B cell (primary cell): Measurements from ENCODE around the gene CAPZB. TPM values are rescaled to one million over a fixed set of nuclear protein-coding genes. Genes with fewer than 3 reads are reported as not detected.

Experiments used
- ATAC-seq: fragments of 200-7000 bp; cut with Tn5 transposase; one replicate; pipeline ENCODE4 v1.10.0; 2021; ENCODE audit warnings: low read depth, mild to moderate bottlenecking, moderate number of reproducible peaks, moderate library complexity
- CTCF ChIA-PET: fragments of 350-600 bp; sonication (Branson Sonifier 250); formaldehyde crosslinking; loops from one replicate; lab custom pipeline; 2021; ENCODE audit warnings: antibody characterized with exemption, inconsistent platforms; lab: Charles Lee
- POLR2A ChIA-PET: fragments of 350-600 bp; sonication (Branson Sonifier 250); formaldehyde crosslinking; loops from one replicate; lab custom pipeline; 2021; ENCODE audit warnings: antibody characterized with exemption; lab: Charles Lee
- DNase-seq: peaks from one replicate; pipeline ENCODE4 v3.0.0; 2013
- H2AFZ ChIP-seq: 2 replicates; pipeline ENCODE4 v1.6.1; 2012; ENCODE audit warnings: mild to moderate bottlenecking, low read depth, low read length; ENCODE audit not compliant: insufficient read depth, poor library complexity, severe bottlenecking
- H3K27ac ChIP-seq, 2 donors: 1 replicate in 1 of 2; 2 replicates in 1 of 2; pipeline ENCODE4 v1.5.1; 2012 to 2013; ENCODE audit warnings: low read length in 2 of 2, mild to moderate bottlenecking in 2 of 2, moderate library complexity in 1 of 2
- H3K27me3 ChIP-seq, 4 experiments: fragments of 200-600 bp in 1 of 4; sonication (generic) in 1 of 4; replicated peaks in 1 of 4; 1 replicate in 2 of 4; 2 replicates in 2 of 4; pipeline versions ENCODE4 v1.6.1 to v1.7.0; 2013 to 2016; ENCODE audit warnings: low read length in 3 of 4, mild to moderate bottlenecking in 2 of 4, mixed read lengths in 1 of 4, moderate library complexity in 1 of 4; ENCODE audit not compliant: insufficient read depth in 4 of 4, control insufficient read depth in 3 of 4; ENCODE audit errors: control extremely low read depth in 1 of 4
- H3K36me3 ChIP-seq, 2 experiments: replicated peaks in 1 of 2; 1 replicate in 1 of 2; 2 replicates in 1 of 2; pipeline versions ENCODE4 v1.6.1 to v1.7.1; 2013; ENCODE audit warnings: low read length in 1 of 2; ENCODE audit not compliant: insufficient read depth in 2 of 2, control insufficient read depth in 1 of 2; ENCODE audit errors: control extremely low read depth in 1 of 2, extremely low read depth in 1 of 2
- H3K4me1 ChIP-seq, 2 donors: fragments of 200-600 bp in 1 of 2; sonication (generic) in 1 of 2; 1 replicate in 1 of 2; 2 replicates in 1 of 2; pipeline versions ENCODE4 v1.5.1 to v1.6.1; 2013 to 2017; ENCODE audit warnings: low read length in 2 of 2; ENCODE audit not compliant: control insufficient read depth in 2 of 2, insufficient read depth in 2 of 2
- H3K4me2 ChIP-seq: replicated peaks from 2 replicates; pipeline ENCODE3; 2012; ENCODE audit warnings: mild to moderate bottlenecking, low read depth, low read length; ENCODE audit not compliant: poor library complexity, severe bottlenecking
- H3K4me3 ChIP-seq, 5 experiments: fragments of 200-600 bp in 1 of 5; sonication (generic) in 1 of 5; 1 replicate in 3 of 5; 2 replicates in 2 of 5; pipeline versions ENCODE4 v1.5.1 to v1.7.0; 2011 to 2016; ENCODE audit warnings: low read length in 4 of 5, mild to moderate bottlenecking in 4 of 5, low read depth in 2 of 5, control low read depth in 1 of 5, moderate library complexity in 1 of 5; ENCODE audit not compliant: insufficient read depth in 1 of 5; ENCODE audit errors: control extremely low read depth in 1 of 5, extremely low read depth in 1 of 5
- H3K79me2 ChIP-seq: fragments of 200-600 bp; sonication (generic); one replicate; pipeline ENCODE4 v1.6.0; 2016; ENCODE audit warnings: low read length; ENCODE audit not compliant: control insufficient read depth, insufficient read depth
- H3K9ac ChIP-seq: fragments of 200-600 bp; sonication (generic); 2 replicates; pipeline ENCODE4 v1.6.1; 2017; ENCODE audit warnings: mild to moderate bottlenecking, low read length, moderate library complexity
- H3K9me3 ChIP-seq, 3 donors: one replicate each; pipeline versions ENCODE4 v1.6.1 to v1.7.1; 2013; ENCODE audit warnings: low read length in 2 of 3; ENCODE audit not compliant: control insufficient read depth in 2 of 3, insufficient read depth in 1 of 3; ENCODE audit errors: control extremely low read depth in 1 of 3
- H4K20me1 ChIP-seq: 2 replicates; pipeline ENCODE4 v1.6.0; 2012; ENCODE audit warnings: mild to moderate bottlenecking, low read length; ENCODE audit not compliant: insufficient read depth, control insufficient read depth, poor library complexity, severe bottlenecking
- H3K27ac Mint-ChIP-seq: one replicate; pipeline ENCODE4 v1.8.0; 2021; ENCODE audit warnings: mixed read lengths
- H3K27me3 Mint-ChIP-seq: one replicate; pipeline ENCODE4 v1.8.0; 2021; ENCODE audit warnings: mixed read lengths
- H3K4me1 Mint-ChIP-seq: one replicate; pipeline ENCODE4 v1.8.0; 2021; ENCODE audit warnings: mixed read lengths
- H3K4me3 Mint-ChIP-seq: one replicate; pipeline ENCODE4 v1.8.0; 2021; ENCODE audit warnings: mixed read lengths
- H3K9me3 Mint-ChIP-seq: one replicate; pipeline ENCODE4 v1.8.0; 2022; ENCODE audit warnings: mixed read lengths; ENCODE audit not compliant: insufficient read depth
- CTCF ChIP-seq: fragments of 200-600 bp; IDR thresholded peaks from one replicate; pipeline ENCODE4 v1.8.0; 2022; ENCODE audit warnings: antibody characterized with exemption, mild to moderate bottlenecking
- EZH2 ChIP-seq: IDR thresholded peaks from 2 replicates; pipeline ENCODE4 v1.6.1; 2012; ENCODE audit warnings: borderline replicate concordance, low read depth, mild to moderate bottlenecking, moderate library complexity, low read length; ENCODE audit not compliant: insufficient read depth, poor library complexity, severe bottlenecking
- WGBS: methylation state at CpG from one replicate; pipeline ENCODE4 v1.1.5; 2013; ENCODE audit warnings: missing lambda C conversion rate; ENCODE audit not compliant: insufficient coverage; 5-methylcytosine and 5-hydroxymethylcytosine counted together
- intact Hi-C: fragments of 100-400 bp; cut with micrococcal nuclease; formaldehyde crosslinking; loops from one replicate; pipeline ENCODE4 v1.10.0; 2022
- polyA plus RNA-seq: library from polyadenylated mRNA; depleted of rRNA; stranded (reverse); fragments of >200 nt; gene quantifications from 2 replicates; pipeline ENCODE4 v1.2.3, GENCODE V29; 2012
- total RNA-seq, 2 donors: library from RNA; stranded (reverse); fragments of 120-200 nt in 1 of 2; gene quantifications; 1 replicate in 1 of 2; 2 replicates in 1 of 2; pipeline versions ENCODE4 v1.2.3 to v1.2.4, GENCODE V29; 2013 to 2022

CAPZB gene
- total and polyA plus RNA-seq, 2 donors (not counting 1 experiment from before 2014, with no cell fraction given), result 126 to 193 TPM

GRCh38 chr1:19444296-19445021 lies 40.9 kb downstream of the CAPZB start:
- 46% methylated on average over 2 of the region's 10 CpGs for WGBS

More at GRCh38 chr1:19444296-19445021, 40.9 kb downstream of the CAPZB start:
- DNase-seq (no peak), ATAC-seq (no peak)
- H3K27me3 Mint-ChIP-seq, result no peaks in the 10 kb centered on the region
- peaks cover 40 to 65% of the 10 kb centered on the region in 2 donors for H3K4me1 ChIP-seq
- peaks cover 100% of the 10 kb centered on the region for H3K79me2 ChIP-seq
- H3K9me3 Mint-ChIP-seq, result no peaks in the 10 kb centered on the region
- H3K27me3 ChIP-seq, result no peaks in the 10 kb centered on the region
- H3K9ac ChIP-seq, result no peak overlapping the region
- H3K4me1 Mint-ChIP-seq, result peaks cover 81% of the 10 kb centered on the region
- intact Hi-C loops, result no loop called here
- TF ChIP-seq EZH2 (no peak), CTCF (no peak)
- H3K27ac ChIP-seq, result no peak overlapping the region
- no peak overlapping the region for H2AFZ ChIP-seq
- H3K4me2 ChIP-seq, result no peak overlapping the region
- ChIA-PET CTCF (interaction anchor here (1.0 to 1.8 kb wide), 4 partner anchors 17 to 137 kb away, joined by 3 to 6 read pairs (median 4); no protein-coding TSS in a partner anchor), POLR2A (no interaction called here)
- no peaks in the 10 kb centered on the region for H3K9me3 ChIP-seq
- H3K4me3 Mint-ChIP-seq, result no peak overlapping the region
- peaks cover 85% of the 10 kb centered on the region for H4K20me1 ChIP-seq
- peak overlapping the region; percentile 50 for H3K27ac Mint-ChIP-seq
- H3K36me3 ChIP-seq, result peaks cover 3 to 14% of the 10 kb centered on the region in 2 experiments
- H3K4me3 ChIP-seq, result no peak overlapping the region
